GM21390 (cell line): Measurements from ENCODE around the gene ADAMTS17.

Experiments used
- ATAC-seq: cut with Tn5 transposase; IDR thresholded peaks from one replicate; pipeline ENCODE4 v1.9.1; 2021; ENCODE audit not compliant: unreplicated experiment

ADAMTS17 gene

DNA sequence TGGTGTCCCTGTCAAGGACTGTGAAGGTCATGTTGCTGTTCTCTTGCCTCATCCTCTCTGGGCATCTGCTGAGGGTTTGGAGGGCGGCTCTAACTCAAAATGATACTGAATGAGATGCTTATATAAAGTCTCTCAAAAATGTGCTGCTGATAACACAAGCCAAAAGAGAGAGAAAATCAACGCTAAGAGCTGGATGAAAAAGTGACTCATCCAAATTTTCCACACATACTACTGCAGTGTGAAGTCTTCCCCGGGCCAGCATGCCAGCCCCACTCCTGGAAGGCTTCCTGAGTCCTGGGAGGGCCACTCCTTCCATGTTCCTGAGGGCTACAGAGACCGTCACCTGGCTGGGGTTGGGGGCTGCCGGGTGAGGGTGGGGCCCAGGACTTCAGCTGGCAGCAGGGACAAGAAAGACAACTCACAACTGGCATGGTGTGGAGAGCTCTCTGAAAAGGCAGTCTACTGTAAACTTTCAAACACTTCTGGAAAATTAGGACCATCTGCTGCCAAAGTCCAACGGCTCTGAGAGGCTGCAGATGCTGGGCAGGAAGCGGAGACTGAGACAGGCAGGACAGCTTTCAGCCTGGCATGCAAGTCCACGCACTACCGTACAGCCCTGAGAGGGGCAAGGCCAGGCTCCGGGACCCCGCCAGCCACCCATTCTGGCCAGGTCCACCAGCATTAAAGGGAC is 200.3 kb downstream of the ADAMTS17 start:
- ATAC-seq: no peak

GRCh38 chr15:100140527-100141308 is 201.1 kb downstream of the ADAMTS17 start:
- ATAC-seq: no peak

GRCh38 chr15:100134586-100134985 is 207.2 kb downstream of the ADAMTS17 start:
- ATAC-seq: no peak

DNA sequence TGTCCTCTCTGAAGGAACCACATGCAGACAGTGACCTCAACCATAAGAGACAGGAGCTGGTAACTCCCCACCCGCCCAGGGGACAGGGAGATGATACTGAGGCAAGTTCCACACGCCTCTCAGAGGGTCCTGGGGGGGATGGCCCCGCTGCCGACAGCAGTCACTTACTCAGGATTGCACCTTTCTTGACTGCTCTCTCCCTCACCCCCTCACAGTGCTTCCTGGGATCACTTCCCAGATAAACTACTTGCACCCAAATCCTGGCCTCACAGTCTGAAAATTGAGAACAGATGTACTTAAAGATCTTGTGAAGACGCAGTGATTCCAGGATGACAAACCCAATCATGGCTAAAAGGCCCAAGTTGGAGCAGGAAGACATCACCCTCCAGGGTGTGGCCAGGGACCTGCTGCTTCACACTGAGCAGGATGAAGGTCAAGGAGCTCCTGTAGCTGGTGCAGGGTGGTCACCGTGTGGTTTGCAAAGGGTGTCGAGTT is 207.6 kb downstream of the ADAMTS17 start:
- ATAC-seq: no peak

- ATAC-seq: no peak
Observed at GRCh38 chr15:100133001-100133400, 208.8 kb downstream of the ADAMTS17 start.

GRCh38 chr15:100132309-100132708 is 209.5 kb downstream of the ADAMTS17 start:
- no peak for ATAC-seq

DNA sequence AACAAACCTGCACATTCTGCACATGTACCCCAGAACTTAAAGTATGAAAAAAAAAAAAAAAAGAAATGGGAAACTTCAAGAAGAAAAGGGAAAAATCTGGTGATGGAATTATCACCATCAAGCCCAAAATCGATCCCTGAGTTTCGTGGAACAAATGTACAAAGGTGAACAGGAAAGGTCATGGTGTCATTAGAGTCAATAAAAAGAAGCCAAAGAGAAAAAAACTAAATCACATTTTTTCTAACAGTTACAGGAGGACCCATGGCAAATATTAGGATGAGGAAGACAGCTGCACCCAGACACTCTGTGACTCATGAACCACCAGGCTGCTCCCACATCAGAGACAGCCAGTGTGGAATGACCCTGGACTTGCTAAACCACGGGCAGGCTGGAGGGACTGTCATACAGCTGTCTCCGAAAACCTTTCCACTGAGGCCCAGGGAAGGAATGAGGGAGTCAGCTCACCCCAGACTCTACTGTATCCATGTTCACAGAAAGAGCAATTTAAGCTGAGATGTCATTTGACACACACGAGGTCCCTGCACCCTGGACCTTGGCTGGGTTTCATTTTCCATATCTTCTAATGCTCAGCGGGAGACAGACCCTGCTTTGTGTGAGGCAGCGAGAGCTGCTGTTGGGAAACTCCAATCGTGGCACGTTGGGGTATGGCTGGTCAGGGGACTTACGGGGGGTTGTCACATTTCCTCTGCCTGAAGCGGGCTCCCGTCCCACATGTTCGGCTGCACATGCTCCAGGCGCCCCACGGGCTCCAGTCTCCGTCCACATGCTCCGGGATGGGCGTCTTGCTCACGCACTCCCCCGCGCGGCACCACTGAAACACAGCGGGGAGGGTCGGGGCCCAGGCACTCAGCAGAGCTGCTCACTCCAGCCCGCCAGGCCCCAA is 210.2 kb downstream of the ADAMTS17 start:
- ATAC-seq: no peak

- ATAC-seq: no peak
Observed at GRCh38 chr15:100129677-100130076, 212.1 kb downstream of the ADAMTS17 start.

- ATAC-seq: no peak
Observed at GRCh38 chr15:100125401-100126191, 216.2 kb downstream of the ADAMTS17 start.

DNA sequence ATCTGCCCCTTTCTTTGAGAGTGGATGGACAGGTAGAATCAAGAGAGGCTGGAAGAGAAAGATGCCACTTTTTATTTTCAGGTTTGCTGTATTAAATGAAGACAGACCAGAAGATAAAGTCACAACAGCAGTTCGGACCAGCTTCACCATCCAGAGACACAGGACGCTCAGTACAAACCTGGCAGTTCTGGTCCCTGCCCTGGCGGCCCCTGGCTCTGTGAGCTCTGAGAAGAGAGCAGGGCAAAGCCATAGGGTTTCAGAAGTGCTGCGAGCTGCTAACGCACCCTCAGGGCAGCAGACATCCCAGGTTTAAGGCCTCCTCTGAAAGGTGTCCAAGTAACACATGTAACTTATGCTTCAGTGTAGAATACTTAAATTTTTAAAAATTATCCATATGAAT is 216.8 kb downstream of the ADAMTS17 start:
- no peak for ATAC-seq

GRCh38 chr15:100124361-100124760 is 217.4 kb downstream of the ADAMTS17 start:
- no peak for ATAC-seq

DNA sequence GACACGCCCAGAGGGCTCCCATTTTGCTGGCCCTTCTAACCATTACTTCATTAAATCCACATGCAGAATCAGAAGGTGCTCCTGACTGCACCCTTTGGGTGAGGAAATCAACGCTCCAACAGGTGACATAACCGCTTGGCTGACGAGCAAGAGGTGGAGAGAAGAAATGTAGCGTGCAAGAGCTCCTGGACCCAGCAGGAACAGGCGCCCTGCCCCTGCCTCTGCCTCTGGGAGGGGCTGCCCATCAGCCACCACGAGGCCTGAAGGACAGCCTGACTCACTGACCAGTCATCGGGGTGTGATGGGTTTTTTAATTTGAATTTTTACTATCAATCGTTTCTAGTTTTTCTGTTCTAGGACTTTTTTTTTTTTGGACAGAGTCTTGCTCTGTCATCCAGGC is 218.2 kb downstream of the ADAMTS17 start:
- no peak for ATAC-seq

DNA sequence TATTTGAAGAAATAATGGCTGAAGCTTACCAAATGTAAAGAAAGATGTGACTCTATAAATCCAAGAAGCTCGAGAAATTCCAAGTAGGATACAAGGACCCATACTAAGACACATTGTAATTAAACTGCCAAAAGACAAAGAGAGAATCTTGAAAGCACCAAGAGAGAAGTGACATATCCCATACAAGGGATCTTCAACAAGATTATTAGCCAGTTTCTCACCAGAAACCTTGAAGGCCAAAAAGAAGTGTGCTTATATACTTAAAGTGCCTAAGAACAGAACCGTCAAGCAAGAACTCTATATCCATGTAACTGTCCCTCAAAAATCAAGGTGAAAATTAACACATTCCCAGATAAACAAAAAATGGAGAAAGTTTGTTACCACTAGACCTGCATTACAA is 220.5 kb downstream of the ADAMTS17 start:
- no peak for ATAC-seq

DNA sequence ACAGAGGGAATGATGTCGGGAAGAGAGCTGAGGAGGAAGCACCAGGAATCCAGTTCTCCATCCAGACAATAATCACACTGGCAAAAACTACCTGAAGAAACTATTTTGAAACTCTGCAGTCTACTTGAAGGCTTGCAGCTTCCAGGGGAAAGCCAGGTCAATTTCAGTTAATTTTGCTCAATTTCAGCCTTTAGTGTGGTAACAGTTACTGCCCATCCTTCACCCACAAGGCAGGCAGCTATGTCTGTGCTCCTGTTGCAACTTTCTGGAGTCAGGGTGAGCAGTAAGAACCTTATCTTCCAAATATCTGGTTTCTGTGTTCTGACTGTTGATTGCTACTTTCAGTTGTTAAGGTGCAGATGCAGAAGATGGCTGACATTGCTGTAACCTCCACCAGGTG is 221.7 kb downstream of the ADAMTS17 start:
- ATAC-seq: no peak

GRCh38 chr15:100118546-100118945 is 223.2 kb downstream of the ADAMTS17 start:
- no peak for ATAC-seq

DNA sequence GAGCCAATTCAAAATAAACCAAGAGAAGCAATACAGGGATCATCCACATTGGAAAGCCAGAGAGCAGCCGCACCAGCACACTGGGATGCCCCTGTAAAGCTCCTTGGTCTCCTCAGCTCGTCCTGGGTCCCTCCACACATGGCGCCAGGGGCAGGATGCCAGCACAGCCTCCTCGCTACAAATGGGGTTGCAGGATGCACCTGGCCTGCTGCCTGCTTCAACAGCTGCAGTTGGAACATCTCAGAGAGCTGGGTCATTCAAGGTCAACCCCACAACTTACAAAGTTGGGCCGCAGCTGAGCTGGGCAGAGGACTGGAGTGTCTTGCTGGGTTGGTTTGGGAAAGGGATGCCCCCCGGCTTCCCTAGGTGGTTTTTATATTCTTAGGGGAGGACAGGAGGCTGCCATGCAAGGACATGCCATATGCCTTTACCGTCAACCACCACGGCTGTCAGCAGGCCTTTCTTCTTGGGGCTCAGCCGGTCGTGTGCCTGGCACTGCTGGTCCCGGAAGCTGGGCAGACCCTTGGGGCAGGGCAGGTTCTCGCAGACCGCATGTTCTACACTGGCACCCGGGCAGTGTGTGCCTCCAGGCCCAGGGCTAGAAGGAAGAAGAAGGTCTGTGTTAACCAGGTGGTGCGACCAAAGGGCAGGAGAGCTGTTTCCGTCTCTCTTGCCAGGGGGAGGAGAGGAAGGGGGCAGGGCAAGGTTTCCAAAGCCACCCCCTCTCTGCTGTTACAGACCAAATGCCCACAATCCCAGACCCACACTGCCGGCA is 225.2 kb downstream of the ADAMTS17 start:
- ATAC-seq: no peak

DNA sequence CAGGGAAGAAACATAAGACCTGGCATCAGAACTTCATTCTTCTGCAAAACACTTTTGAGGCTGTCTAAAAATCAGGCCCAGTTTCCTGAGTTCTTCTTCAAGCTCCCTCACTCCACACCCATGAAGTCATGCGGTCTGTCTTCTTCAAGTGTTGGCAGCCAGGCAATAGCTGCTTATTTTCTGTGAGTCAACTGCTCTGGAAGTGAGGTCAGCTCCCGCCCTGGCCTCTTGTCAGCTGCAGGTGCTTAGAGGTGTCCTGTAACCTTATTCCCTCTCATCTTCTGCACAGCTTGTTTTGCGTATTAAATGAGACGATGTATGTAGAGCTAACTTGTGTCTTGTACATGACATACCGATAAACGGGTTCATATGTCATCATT is 226.1 kb downstream of the ADAMTS17 start:
- ATAC-seq: no peak

DNA sequence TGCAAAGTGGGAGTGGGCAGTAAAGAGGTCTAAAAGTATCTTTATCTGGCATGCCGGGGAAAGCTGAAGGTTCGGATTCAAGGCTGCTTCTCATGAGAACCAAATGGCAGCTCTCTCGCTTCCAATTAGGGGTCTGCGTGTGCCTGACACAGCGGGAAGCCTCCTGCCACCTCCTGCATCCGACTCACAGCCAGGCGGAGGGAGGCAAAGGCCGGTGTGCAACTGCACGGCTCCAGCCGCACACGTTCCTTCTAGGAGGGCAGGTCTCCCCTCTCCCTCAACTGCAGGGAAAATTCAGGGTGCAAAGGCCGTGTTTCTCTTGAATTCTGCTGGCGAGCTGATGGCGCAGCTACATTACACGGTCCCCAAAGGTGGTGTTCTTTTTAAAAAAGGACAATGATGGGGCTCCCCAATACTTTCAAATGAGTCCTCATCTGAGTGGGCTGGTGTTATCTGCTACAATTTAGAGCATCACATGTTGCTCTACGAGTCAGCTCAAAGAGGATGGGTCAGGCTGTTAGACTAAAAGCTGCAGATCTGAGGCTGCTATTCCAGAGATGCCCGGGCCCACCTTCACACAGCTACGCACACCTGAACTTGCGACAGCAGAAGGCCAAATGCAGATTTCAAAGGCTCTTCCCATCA is 226.6 kb downstream of the ADAMTS17 start:
- ATAC-seq: no peak

DNA sequence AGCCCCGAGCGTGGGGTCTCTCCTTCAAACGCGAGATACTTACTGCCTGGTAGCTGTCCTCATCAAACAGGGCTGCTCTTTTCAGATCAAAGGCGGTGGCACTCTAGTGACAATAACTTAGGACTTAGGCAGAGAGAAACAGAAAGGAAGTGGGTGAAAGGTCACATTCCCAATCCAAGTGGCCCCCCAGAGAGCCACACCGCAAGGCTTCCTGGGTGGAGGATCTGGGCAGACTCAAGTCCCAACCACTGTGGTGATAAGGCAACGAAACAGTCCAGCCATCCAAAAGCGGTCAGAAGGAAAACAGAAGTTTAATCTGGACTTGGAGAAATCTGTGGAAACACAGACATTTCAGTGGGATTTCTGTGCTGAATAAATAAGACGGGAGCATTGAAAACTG is 227.2 kb downstream of the ADAMTS17 start:
- no peak for ATAC-seq
